K562 (cell line): Measurements from ENCODE around the gene CCDC159. TPM values are rescaled to one million over a fixed set of nuclear protein-coding genes. Genes with fewer than 3 reads are reported as not detected.

Experiments
- ADNP ChIP-seq: fragments of 200-800 bp; sonication (Bioruptor generic); IDR thresholded peaks from 2 replicates; pipeline ENCODE4 v1.6.1; 2016; ENCODE audit warnings: missing genetic modification characterization, missing compliant biosample characterization
- ATF1 ChIP-seq, 2 experiments: fragments of 450-650 bp in 1 of 2; IDR thresholded peaks; 2 replicates each; pipeline ENCODE4 v1.6.1; 2016; ENCODE audit warnings: missing compliant biosample characterization in 1 of 2, missing genetic modification characterization in 1 of 2
- CHD7 ChIP-seq: fragments of 200-600 bp; sonication (generic); IDR thresholded peaks from one replicate; pipeline ENCODE4 v1.6.1; 2012; ENCODE audit warnings: mild to moderate bottlenecking, low read depth, low read length, inconsistent platforms
- DDX20 ChIP-seq: fragments of 450-650 bp; IDR thresholded peaks from 2 replicates; pipeline ENCODE4 v1.6.1; 2016; ENCODE audit warnings: missing genetic modification characterization, low read depth, mild to moderate bottlenecking, missing compliant biosample characterization, moderate library complexity
- DNMT1 ChIP-seq: fragments of 450-650 bp; IDR thresholded peaks from 2 replicates; pipeline ENCODE4 v1.6.1; 2016; ENCODE audit warnings: antibody characterized with exemption, mild to moderate bottlenecking
- EGR1 ChIP-seq: fragments of 450-650 bp; conservative IDR thresholded peaks from 2 replicates; pipeline ENCODE4 v1.6.1; 2017; ENCODE audit warnings: mild to moderate bottlenecking
- FOXJ3 ChIP-seq: sonication (generic); formaldehyde crosslinking; IDR thresholded peaks from 2 replicates; pipeline ENCODE4 v1.4.0; 2020; ENCODE audit warnings: mild to moderate bottlenecking, missing genetic modification reagents
- NFE2L1 ChIP-seq: fragments of 450-650 bp; IDR thresholded peaks from 2 replicates; pipeline ENCODE4 v1.6.1; 2016; ENCODE audit warnings: missing genetic modification characterization, low read depth, mild to moderate bottlenecking, missing compliant biosample characterization, moderate library complexity, borderline replicate concordance
- RBM39 ChIP-seq: fragments of 200-400 bp; formaldehyde crosslinking; optimal IDR thresholded peaks from 2 replicates; pipeline ENCODE3; 2018; ENCODE audit warnings: low read depth, low read length
- SFPQ ChIP-seq: fragments of 200-400 bp; formaldehyde crosslinking; IDR thresholded peaks from 2 replicates; pipeline ENCODE4 v1.6.1; 2017; ENCODE audit warnings: mild to moderate bottlenecking, low read depth, low read length, moderate library complexity
- ZNF12 ChIP-seq: sonication (generic); formaldehyde crosslinking; IDR thresholded peaks from 2 replicates; pipeline ENCODE4 v1.4.0; 2020; ENCODE audit warnings: mild to moderate bottlenecking, missing genetic modification reagents
- ZNF124 ChIP-seq: sonication (generic); formaldehyde crosslinking; IDR thresholded peaks from 2 replicates; pipeline ENCODE4 v1.8.1; 2022; ENCODE audit warnings: missing genetic modification reagents
- ZNF134 ChIP-seq: fragments of 250-450 bp; sonication (Bioruptor Pico); conservative IDR thresholded peaks from 2 replicates; pipeline ENCODE4 v1.4.0; 2020
- ZNF174 ChIP-seq: fragments of 250-450 bp; sonication (Bioruptor Pico); IDR thresholded peaks from 2 replicates; pipeline ENCODE4 v1.4.0; 2020; ENCODE audit warnings: mild to moderate bottlenecking
- ZNF444 ChIP-seq: fragments of 250-450 bp; sonication (Bioruptor Pico); IDR thresholded peaks from 2 replicates; pipeline ENCODE4 v1.4.0; 2020; ENCODE audit warnings: mild to moderate bottlenecking, moderate library complexity
- polyA plus RNA-seq, 8 experiments: library from polyadenylated mRNA; depleted of rRNA in 4 of 8; stranded (reverse) in 5 of 8; unstranded in 3 of 8; fragments of >200 nt; fragmentation: Nextera tagmentation in 2 of 8; fragmentation: Illumina TruSeq in 1 of 8; extraction: Ambion mirVana in 2 of 8; extraction: Trizol in 1 of 8; gene quantifications; 2 replicates each; pipeline versions ENCODE4 v1.2.1 to v1.2.3, GENCODE V29; 2011 to 2014; ENCODE audit warnings: inconsistent platforms in 1 of 8, missing spikeins in 1 of 8
- total RNA-seq, 7 experiments: library from RNA; depleted of rRNA in 6 of 7; stranded (reverse); fragments of >200 nt in 6 of 7; fragmentation: Illumina TruSeq in 2 of 7; extraction: Trizol in 2 of 7; gene quantifications; 2 replicates each; pipeline versions ENCODE4 v1.2.1 to v1.2.3, GENCODE V29; 2011 to 2021; ENCODE audit warnings: low replicate concordance in 1 of 7

CCDC159 gene
- total and polyA plus RNA-seq, 9 of the 15 experiments (the other 6 are each of a cell fraction or from before 2014, with no cell fraction given): 0.68 to 10.1 (median 4.7) TPM

- TF ChIP-seq SFPQ (no peak), ATF1 (CRISPR knock-in tag; IDR thresholded peaks at IDR 0.05) (no peak), ATF1 (tag; IDR thresholded peaks at IDR 0.05) (no peak; the same call in 1 of the 2 replicates), FOXJ3 (CRISPR knock-in tag) (no peak), ZNF174 (CRISPR knock-in tag) (no peak), EGR1 (no peak; the same call in 1 of the 2 replicates), RBM39 (no peak), CHD7 (no peak), ZNF124 (CRISPR knock-in tag) (no peak), ADNP (tag) (no peak), DDX20 (tag) (no peak), ZNF134 (CRISPR knock-in tag) (no peak), NFE2L1 (tag) (no peak), ZNF444 (no peak), ZNF12 (CRISPR knock-in tag) (no peak), DNMT1 (no peak)
These were observed 9.1 kb downstream of the CCDC159 start, which contains the start of gene PLPPR2 (continued) for GRCh38 chr19:11355160-11356073.
